Suprapubic skin (tissue), 3 donors: ENCODE data around the gene AFM.

Experiments
- CTCF ChIP-seq, 2 donors: fragments of 200-600 bp in 1 of 2; fragments of 450-650 bp in 1 of 2; sonication (generic) in 1 of 2; IDR thresholded peaks; one replicate each; pipeline ENCODE4 v1.5.1; 2016 to 2019; ENCODE audit warnings: antibody characterized with exemption in 2 of 2, mild to moderate bottlenecking in 1 of 2, moderate library complexity in 1 of 2
- EP300 ChIP-seq: sonication (generic); formaldehyde crosslinking; IDR thresholded peaks from one replicate; pipeline ENCODE4 v1.6.1; 2017; ENCODE audit warnings: antibody characterized with exemption
- POLR2A ChIP-seq, 2 donors: fragments of 450-650 bp; IDR thresholded peaks; one replicate each; pipeline ENCODE4 v1.6.1; 2017; ENCODE audit warnings: antibody characterized with exemption in 2 of 2, mild to moderate bottlenecking in 2 of 2, moderate library complexity in 2 of 2

- TF ChIP-seq CTCF (IDR thresholded peaks at IDR 0.05) (no peak), POLR2A (IDR thresholded peaks at IDR 0.05) (no peak), EP300 (no peak)
Observed at GRCh38 chr4:73479323-73479722, 2.2 kb upstream of the AFM start.
